HCT116 (cell line): Measurements from ENCODE around the gene EIF2S3. TPM values are rescaled to one million over a fixed set of nuclear protein-coding genes. Genes with fewer than 3 reads are reported as not detected.

ENCODE experiments used
- ATAC-seq: fragments of 200-7000 bp; cut with Tn5 transposase; 2 replicates; pipeline ENCODE4 v1.9.1; 2020; ENCODE audit warnings: mild to moderate bottlenecking, moderate library complexity
- BruUV-seq: library from RNA; stranded (reverse); fragments of 400-500 nt; replicated peaks from 2 replicates; lab custom pipeline; 2021; lab: Mats Ljungman, UMichigan
- CTCF ChIA-PET: fragments of 300-600 bp; sonication (Branson Sonifier 250); formaldehyde crosslinking; loops from one replicate; lab custom pipeline; 2021; ENCODE audit warnings: antibody characterized with exemption; lab: Charles Lee
- POLR2A ChIA-PET: fragments of 300-600, 350-600 bp; sonication (Branson Sonifier 250); formaldehyde crosslinking; loops from one replicate; lab custom pipeline; 2021; ENCODE audit warnings: antibody characterized with exemption; lab: Charles Lee
- RAD21 ChIA-PET, 2 experiments: fragments of 300-600 bp; sonication (Branson Sonifier 250); formaldehyde crosslinking; loops; one replicate each; lab custom pipeline; 2023; ENCODE audit warnings: low total read pairs in 2 of 2; ENCODE audit not compliant: uncharacterized antibody in 2 of 2, unreplicated experiment in 2 of 2, low non-redundant PET in 1 of 2; lab: Charles Lee
- DNase-seq: peaks from one replicate; pipeline ENCODE4 v3.0.0-alpha.2; 2010; ENCODE audit warnings: low read depth, low spot score
- H2AFZ ChIP-seq: fragments of 200-600 bp; shearing (Covaris generic), sonication (generic); 2 replicates; pipeline ENCODE4 v1.6.1; 2017; ENCODE audit warnings: low read depth, mixed run types, mixed read lengths, antibody characterized with exemption, low read length; ENCODE audit not compliant: poor library complexity, severe bottlenecking
- H3K27ac ChIP-seq: 2 replicates; pipeline ENCODE4 v1.5.1; 2012; ENCODE audit warnings: low read depth, low read length
- H3K27me3 ChIP-seq: fragments of 200-600 bp; sonication (generic); 2 replicates; pipeline ENCODE4 v1.6.1; 2016; ENCODE audit warnings: mixed run types, low read length, mixed read lengths; ENCODE audit not compliant: insufficient read depth
- H3K36me3 ChIP-seq, 2 experiments: fragments of 200-500 bp in 1 of 2; fragments of 200-600 bp in 1 of 2; sonication (Bioruptor generic) in 1 of 2; sonication (generic) in 1 of 2; 2 replicates each; pipeline versions ENCODE4 v1.5.1 to v1.6.1; 2014 to 2016; ENCODE audit warnings: low read length in 2 of 2, inconsistent platforms in 1 of 2, mixed read lengths in 1 of 2, mixed run types in 1 of 2; ENCODE audit not compliant: insufficient read depth in 2 of 2, control insufficient read depth in 1 of 2
- H3K4me1 ChIP-seq, 2 experiments: fragments of 200-600 bp in 1 of 2; sonication (generic) in 1 of 2; 2 replicates each; pipeline versions ENCODE4 v1.5.1 to v1.6.1; 2012 to 2017; ENCODE audit warnings: low read length in 2 of 2, inconsistent platforms in 1 of 2, mild to moderate bottlenecking in 1 of 2, mixed read lengths in 1 of 2, mixed run types in 1 of 2, moderate library complexity in 1 of 2; ENCODE audit not compliant: insufficient read depth in 2 of 2, control insufficient read depth in 1 of 2
- H3K4me2 ChIP-seq: fragments of 200-600 bp; sonication (generic); 2 replicates; pipeline ENCODE4 v1.6.1; 2017; ENCODE audit warnings: mixed run types, low read length, mixed read lengths
- H3K4me3 ChIP-seq, 2 experiments: fragments of 200-600 bp in 1 of 2; sonication (generic) in 1 of 2; replicated peaks in 1 of 2; 2 replicates each; pipeline ENCODE4 v1.5.1; 2011 to 2016; ENCODE audit warnings: low read length in 2 of 2, control low read depth in 1 of 2, low read depth in 1 of 2, mild to moderate bottlenecking in 1 of 2, mixed read lengths in 1 of 2, mixed run types in 1 of 2
- H3K79me2 ChIP-seq: fragments of 200-600 bp; sonication (generic); 2 replicates; pipeline ENCODE4 v1.6.1; 2017; ENCODE audit warnings: mild to moderate bottlenecking, mixed run types, low read length, moderate library complexity, mixed read lengths; ENCODE audit not compliant: insufficient read depth
- H3K9ac ChIP-seq: fragments of 200-600 bp; sonication (generic); 2 replicates; pipeline ENCODE4 v1.6.1; 2016; ENCODE audit warnings: low read length, mixed read lengths
- H3K9me2 ChIP-seq: fragments of 200-600 bp; sonication (generic), shearing (Covaris generic); 2 replicates; pipeline ENCODE4 v1.6.1; 2017; ENCODE audit warnings: mixed run types, mild to moderate bottlenecking, moderate library complexity; ENCODE audit not compliant: insufficient read depth
- H3K9me3 ChIP-seq, 2 experiments: fragments of 200-500 bp in 1 of 2; fragments of 200-600 bp in 1 of 2; sonication (Bioruptor generic) in 1 of 2; sonication (generic) in 1 of 2; 2 replicates each; pipeline ENCODE4 v1.6.1; 2014 to 2017; ENCODE audit warnings: low read length in 2 of 2, mixed read lengths in 2 of 2, inconsistent platforms in 1 of 2, low read depth in 1 of 2, mild to moderate bottlenecking in 1 of 2, mixed run types in 1 of 2, moderate library complexity in 1 of 2; ENCODE audit not compliant: control insufficient read depth in 1 of 2, insufficient read depth in 1 of 2
- H4K20me1 ChIP-seq: fragments of 200-600 bp; sonication (generic), shearing (Covaris generic); 2 replicates; pipeline ENCODE4 v1.6.1; 2017; ENCODE audit warnings: mixed run types, mild to moderate bottlenecking, moderate library complexity; ENCODE audit not compliant: insufficient read depth
- CBX3 ChIP-seq: IDR thresholded peaks from 2 replicates; pipeline ENCODE4 v1.6.1; 2012; ENCODE audit warnings: low read depth
- CEBPB ChIP-seq: IDR thresholded peaks from 2 replicates; pipeline ENCODE4 v1.6.1; 2012; ENCODE audit warnings: low read depth
- EZH2 ChIP-seq: fragments of 200-600 bp; sonication (generic); IDR thresholded peaks from 2 replicates; pipeline ENCODE4 v1.6.1; 2017; ENCODE audit warnings: antibody characterized with exemption, mixed run types
- EZH2phosphoT487 ChIP-seq: fragments of 200-600 bp; IDR thresholded peaks from 2 replicates; pipeline ENCODE4 v1.6.1; 2018; ENCODE audit warnings: antibody characterized with exemption, borderline replicate concordance
- FOSL1 ChIP-seq: IDR thresholded peaks from 2 replicates; pipeline ENCODE4 v1.6.1; 2012; ENCODE audit warnings: low read depth
- POLR2A ChIP-seq: IDR thresholded peaks from 2 replicates; pipeline ENCODE4 v1.7.0; 2011; ENCODE audit warnings: borderline replicate concordance; ENCODE audit not compliant: insufficient read depth, insufficient read length; ENCODE audit errors: extremely low read depth
- RAD21 ChIP-seq: IDR thresholded peaks from 2 replicates; pipeline ENCODE4 v1.6.1; 2012; ENCODE audit warnings: low read depth, mild to moderate bottlenecking
- SIN3A ChIP-seq: IDR thresholded peaks from 2 replicates; pipeline ENCODE4 v1.6.1; 2012; ENCODE audit warnings: low read depth
- SP1 ChIP-seq: IDR thresholded peaks from 2 replicates; pipeline ENCODE4 v1.6.1; 2012; ENCODE audit warnings: low read depth
- SRF ChIP-seq: IDR thresholded peaks from 2 replicates; pipeline ENCODE4 v1.6.1; 2012; ENCODE audit warnings: low read depth
- TCF7L2 ChIP-seq: IDR thresholded peaks from 2 replicates; pipeline ENCODE4 v1.7.0; 2011; ENCODE audit warnings: borderline replicate concordance, inconsistent platforms; ENCODE audit not compliant: insufficient read depth, insufficient read length; ENCODE audit errors: extremely low read depth
- intact Hi-C: fragments of 100-400 bp; cut with micrococcal nuclease; formaldehyde crosslinking; loops from 2 replicates; pipeline ENCODE4 v1.10.0; 2022
- total RNA-seq: library from RNA; stranded (reverse); gene quantifications from one replicate; pipeline ENCODE4 v1.2.1, GENCODE V29; 2021; ENCODE audit not compliant: unreplicated experiment
- TF ChIP-seq, protein P1 (sequence below), 3 experiments: fragments of 200-600 bp in 1 of 3; sonication (generic) in 1 of 3; IDR thresholded peaks in 2 of 3; conservative IDR thresholded peaks in 1 of 3; 2 replicates each; pipeline ENCODE4 v1.5.1; 2012 to 2017; ENCODE audit warnings: low read depth in 2 of 3, low read length in 2 of 3, antibody characterized with exemption in 1 of 3, borderline replicate concordance in 1 of 3, control low read depth in 1 of 3, mild to moderate bottlenecking in 1 of 3, mixed read lengths in 1 of 3, mixed run types in 1 of 3, moderate library complexity in 1 of 3; ENCODE audit not compliant: insufficient read depth in 1 of 3
- TF ChIP-seq, protein P2 (sequence below): IDR thresholded peaks from 2 replicates; pipeline ENCODE4 v1.6.1; 2012

EIF2S3 gene
- total RNA-seq, 1 experiment from 2014 or later, result 273 TPM

DNA sequence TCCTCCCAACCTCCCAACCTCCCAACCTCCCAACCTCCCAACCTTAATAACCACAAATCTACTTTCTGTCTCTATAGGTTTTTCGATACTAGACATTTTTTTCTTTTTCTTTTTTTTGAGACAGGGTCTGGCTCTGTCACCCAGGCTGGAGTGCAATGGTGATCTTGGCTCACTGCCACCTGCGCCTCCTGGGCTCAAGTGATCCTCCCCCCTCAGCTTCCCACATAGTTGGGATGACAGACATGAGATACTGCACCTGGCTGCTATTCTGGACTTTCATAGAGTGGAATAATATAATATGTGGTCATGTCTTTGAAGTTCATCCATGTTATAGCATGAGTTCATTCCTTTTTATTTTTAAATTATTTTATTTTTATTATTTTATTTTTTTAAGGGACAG is 55.3 kb downstream of the EIF2S3 start:
- Histone ChIP-seq H3K9me3 (no peaks in the 10 kb centered on the region), H4K20me1 (no peaks in the 10 kb centered on the region), H3K4me2 (no peak overlapping the region), H3K27me3 (no peaks in the 10 kb centered on the region), H3K4me1 (no peaks in the 10 kb centered on the region), H3K79me2 (no peaks in the 10 kb centered on the region), H3K36me3 (no peaks in the 10 kb centered on the region)
- no peak for ATAC-seq
- BruUV-seq, result no TSS peak
- RAD21 ChIA-PET, result no interaction called here
- no peak for DNase-seq
- TF ChIP-seq CBX3 (no peak), POLR2A (no peak), EZH2 (no peak), RAD21 (no peak), SIN3A (no peak), SP1 (no peak), SRF (no peak)
- TF ChIP-seq, protein P1, sequence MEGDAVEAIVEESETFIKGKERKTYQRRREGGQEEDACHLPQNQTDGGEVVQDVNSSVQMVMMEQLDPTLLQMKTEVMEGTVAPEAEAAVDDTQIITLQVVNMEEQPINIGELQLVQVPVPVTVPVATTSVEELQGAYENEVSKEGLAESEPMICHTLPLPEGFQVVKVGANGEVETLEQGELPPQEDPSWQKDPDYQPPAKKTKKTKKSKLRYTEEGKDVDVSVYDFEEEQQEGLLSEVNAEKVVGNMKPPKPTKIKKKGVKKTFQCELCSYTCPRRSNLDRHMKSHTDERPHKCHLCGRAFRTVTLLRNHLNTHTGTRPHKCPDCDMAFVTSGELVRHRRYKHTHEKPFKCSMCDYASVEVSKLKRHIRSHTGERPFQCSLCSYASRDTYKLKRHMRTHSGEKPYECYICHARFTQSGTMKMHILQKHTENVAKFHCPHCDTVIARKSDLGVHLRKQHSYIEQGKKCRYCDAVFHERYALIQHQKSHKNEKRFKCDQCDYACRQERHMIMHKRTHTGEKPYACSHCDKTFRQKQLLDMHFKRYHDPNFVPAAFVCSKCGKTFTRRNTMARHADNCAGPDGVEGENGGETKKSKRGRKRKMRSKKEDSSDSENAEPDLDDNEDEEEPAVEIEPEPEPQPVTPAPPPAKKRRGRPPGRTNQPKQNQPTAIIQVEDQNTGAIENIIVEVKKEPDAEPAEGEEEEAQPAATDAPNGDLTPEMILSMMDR (IDR thresholded peaks at IDR 0.05 in 2 of 3, conservative IDR thresholded peaks at IDR 0.05 in 1 of 3; ENCODE audit: borderline replicate concordance in 1 of 3, insufficient read depth in 1 of 3, low read depth in 2 of 3, low read length in 2 of 3), result no peak
- TF ChIP-seq, protein P2, sequence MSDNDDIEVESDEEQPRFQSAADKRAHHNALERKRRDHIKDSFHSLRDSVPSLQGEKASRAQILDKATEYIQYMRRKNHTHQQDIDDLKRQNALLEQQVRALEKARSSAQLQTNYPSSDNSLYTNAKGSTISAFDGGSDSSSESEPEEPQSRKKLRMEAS, result no peak
- TF ChIP-seq, all 23 proteins: peak for 0
- CTCF ChIA-PET, result no interaction called here
- no peak overlapping the region for H3K9ac ChIP-seq
- no peak overlapping the region for H3K4me3 ChIP-seq
- intact Hi-C loops, result no loop called here
- POLR2A ChIA-PET, result no interaction called here
- no peak overlapping the region for H2AFZ ChIP-seq
- no peaks in the 10 kb centered on the region for H3K9me2 ChIP-seq
- no peak overlapping the region for H3K27ac ChIP-seq

DNA sequence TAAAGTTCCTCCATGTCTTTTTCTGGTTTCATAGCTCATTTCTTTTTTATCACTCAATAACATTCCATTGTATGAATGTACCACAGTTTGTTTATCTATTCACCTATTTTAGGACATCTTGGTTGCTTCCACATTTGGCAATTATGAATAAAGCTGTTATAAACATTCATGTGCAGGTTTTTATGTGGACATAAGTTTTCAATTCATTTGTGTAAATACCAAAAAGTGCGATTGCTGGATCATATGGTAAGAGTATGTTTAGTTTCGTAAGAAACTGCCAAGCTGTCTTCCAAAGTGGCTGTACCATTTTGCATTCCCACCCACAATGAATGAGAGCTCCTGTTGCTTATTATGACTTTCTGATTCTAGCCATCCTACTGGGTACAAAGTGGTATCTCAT is 58.4 kb downstream of the EIF2S3 start:
- no peak for ATAC-seq
- no peaks in the 10 kb centered on the region for H4K20me1 ChIP-seq
- no peaks in the 10 kb centered on the region for H3K9me2 ChIP-seq
- CTCF ChIA-PET, result no interaction called here
- no peak overlapping the region for H3K4me2 ChIP-seq
- H3K4me3 ChIP-seq, result no peak overlapping the region
- H3K27me3 ChIP-seq, result no peaks in the 10 kb centered on the region
- no TSS peak for BruUV-seq
- peaks cover 6 to 7% of the 10 kb centered on the region in 2 experiments for H3K4me1 ChIP-seq
- intact Hi-C loops, result no loop called here
- H2AFZ ChIP-seq, result no peak overlapping the region
- no peaks in the 10 kb centered on the region for H3K36me3 ChIP-seq
- RAD21 ChIA-PET, result no interaction called here
- TF ChIP-seq RAD21 (no peak), EZH2phosphoT487 (no peak), TCF7L2 (no peak), EZH2 (no peak), FOSL1 (no peak), SRF (no peak), CEBPB (no peak), CBX3 (no peak)
- no peak for DNase-seq
- no peaks in the 10 kb centered on the region for H3K9me3 ChIP-seq
- no peak overlapping the region for H3K27ac ChIP-seq
- H3K9ac ChIP-seq, result no peak overlapping the region
- H3K79me2 ChIP-seq, result no peaks in the 10 kb centered on the region
- POLR2A ChIA-PET, result no interaction called here
